ENCODE data around the gene ETV3L.

The ETV3L gene

GRCh38 chr1:157090771-157091170, 8.8 kb downstream of the ETV3L start (continued):
- no peak for TF ChIP-seq RBAK (tag by site-specific recombination; IDR thresholded peaks at IDR 0.05)
- TF ChIP-seq BCL6B (tag by site-specific recombination; IDR thresholded peaks at IDR 0.05): no peak
- TF ChIP-seq ATF2 (tag by site-specific recombination; IDR thresholded peaks at IDR 0.05; ENCODE audit: low read depth): no peak

- no peak overlapping the region for H3K27ac ChIP-seq (ENCODE audit: extremely low read depth, low read depth, low read length)
- POLR2A ChIA-PET: interaction anchor here (0.7 to 1.4 kb wide), 2 partner anchors 66 to 71 kb away, joined by 3 to 5 read pairs; no protein-coding TSS in a partner anchor
- no peaks in the 10 kb centered on the region for H3K9me3 ChIP-seq (ENCODE audit: control insufficient read depth, insufficient read depth, low read depth, low read length)
- TF ChIP-seq ZNF335 (tag by site-specific recombination; conservative IDR thresholded peaks at IDR 0.05): no peak
- no peak for TF ChIP-seq HOXD13 (CRISPR knock-in tag; IDR thresholded peaks at IDR 0.05; ENCODE audit: borderline replicate concordance)
- TF ChIP-seq IKZF3 (tag by site-specific recombination; IDR thresholded peaks at IDR 0.05): 0 out of 2 replicates have a peak, but pooled peaks have one; percentile 68
- TF ChIP-seq ZBTB17 (tag by site-specific recombination; IDR thresholded peaks at IDR 0.05): peak; percentile 68
- TF ChIP-seq PRDM1 (tag by site-specific recombination; IDR thresholded peaks at IDR 0.05): 0 out of 2 replicates have a peak, but pooled peaks have one; percentile 27
- peak; percentile 81 for TF ChIP-seq CTCF (tag by site-specific recombination; IDR thresholded peaks at IDR 0.05)
- no peak for TF ChIP-seq ZBTB8A (tag by site-specific recombination; IDR thresholded peaks at IDR 0.05)
- TF ChIP-seq MEIS1 (CRISPR knock-in tag; IDR thresholded peaks at IDR 0.05; ENCODE audit: borderline replicate concordance): no peak
- TF ChIP-seq ZNF654 (tag by site-specific recombination; IDR thresholded peaks at IDR 0.05; ENCODE audit: low read depth): peak; percentile 89
- TF ChIP-seq ZSCAN30 (tag by site-specific recombination; IDR thresholded peaks at IDR 0.05): peak; percentile 66; the same call in 1 of the 2 replicates
- TF ChIP-seq ZNF211 (tag by site-specific recombination; IDR thresholded peaks at IDR 0.05; ENCODE audit: low read depth): no peak
- peak; percentile 49; the same call in 1 of the 2 replicates for TF ChIP-seq ZNF600 (tag by site-specific recombination; IDR thresholded peaks at IDR 0.05)
- peak; percentile 28; the same call in 1 of the 2 replicates for TF ChIP-seq ZFHX2 (tag by site-specific recombination; conservative IDR thresholded peaks at IDR 0.05)
- TF ChIP-seq EGR2 (tag by site-specific recombination; IDR thresholded peaks at IDR 0.05; ENCODE audit: low read depth): 0 out of 2 replicates have a peak, but pooled peaks have one; percentile 10
- TF ChIP-seq ZBTB20 (tag by site-specific recombination; IDR thresholded peaks at IDR 0.05): no peak
- TF ChIP-seq ZNF843 (tag by site-specific recombination; IDR thresholded peaks at IDR 0.05): no peak
- no peak for TF ChIP-seq ZNF426 (tag by site-specific recombination; IDR thresholded peaks at IDR 0.05)
- TF ChIP-seq ZNF785 (tag by site-specific recombination; IDR thresholded peaks at IDR 0.05): no peak
- H3K4me3 ChIP-seq (ENCODE audit: low read depth, low read length): no peak overlapping the region
- CTCF ChIA-PET: interaction anchor here (0.6 to 7.7 kb wide), 41 partner anchors 9 to 924 kb away, joined by 3 to 288 read pairs (median 5); no protein-coding TSS in a partner anchor
- no peaks in the 10 kb centered on the region for H3K4me1 ChIP-seq (ENCODE audit: control insufficient read depth, insufficient read depth, low read length)
- no peaks in the 10 kb centered on the region for H3K36me3 ChIP-seq (ENCODE audit: control insufficient read depth in 2 of 2, insufficient read depth in 1 of 2, low read length in 2 of 2)
These were observed 9.4 kb downstream of the ETV3L start for GRCh38 chr1:157090196-157090647.

Measured in HEK293 (cell line).